HG03442 (cell line): ENCODE measurements around the gene MUC6.
A peak's percentile ranks its signal among the peaks of the same experiment; 100 is the strongest.

Experiments used
- ATAC-seq: cut with Tn5 transposase; IDR thresholded peaks from one replicate; pipeline ENCODE4 v1.9.1; 2021; ENCODE audit warnings: mild to moderate bottlenecking, moderate library complexity; ENCODE audit not compliant: unreplicated experiment

Gene MUC6

GRCh38 chr11:1052133-1053011 is 15.9 kb upstream of the MUC6 start:
- ATAC-seq: no peak

GRCh38 chr11:1051356-1052132 is 15.0 kb upstream of the MUC6 start:
- ATAC-seq: no peak

- ATAC-seq: peak; percentile 70
Observed at GRCh38 chr11:1050581-1051355, 14.2 kb upstream of the MUC6 start.

GRCh38 chr11:1049911-1050580 is 13.5 kb upstream of the MUC6 start:
- ATAC-seq: no peak

GRCh38 chr11:1049431-1049891 is 12.9 kb upstream of the MUC6 start:
- ATAC-seq: no peak

- no peak for ATAC-seq
Observed at GRCh38 chr11:1049071-1049405, 12.5 kb upstream of the MUC6 start.

GRCh38 chr11:1048375-1049070 is 12.0 kb upstream of the MUC6 start:
- no peak for ATAC-seq

GRCh38 chr11:1047595-1048156 is 11.2 kb upstream of the MUC6 start:
- no peak for ATAC-seq

GRCh38 chr11:1044160-1044559 is 7.6 kb upstream of the MUC6 start:
- ATAC-seq: no peak

- no peak for ATAC-seq
Observed at GRCh38 chr11:1043563-1044096, 7.1 kb upstream of the MUC6 start.

GRCh38 chr11:1042626-1043562 is 6.4 kb upstream of the MUC6 start:
- ATAC-seq: no peak

- ATAC-seq: no peak
Observed at GRCh38 chr11:1041936-1042608, 5.6 kb upstream of the MUC6 start.

GRCh38 chr11:1041471-1041870 is 5.0 kb upstream of the MUC6 start:
- ATAC-seq: no peak

- ATAC-seq: no peak
Observed at GRCh38 chr11:1041149-1041467, 4.6 kb upstream of the MUC6 start.

- ATAC-seq: no peak
Observed at GRCh38 chr11:1040428-1041148, 4.1 kb upstream of the MUC6 start.

GRCh38 chr11:1039481-1040427 is 3.2 kb upstream of the MUC6 start:
- ATAC-seq: no peak
